ENCODE measurements around the gene GPATCH2L.

Gene GPATCH2L

GRCh38 chr14:76203086-76204001 lies 51.6 kb downstream of the GPATCH2L start:
- DNase-seq = no peak

GRCh38 chr14:76204461-76205230 lies 52.9 kb downstream of the GPATCH2L start:
- DNase-seq = no peak

DNA sequence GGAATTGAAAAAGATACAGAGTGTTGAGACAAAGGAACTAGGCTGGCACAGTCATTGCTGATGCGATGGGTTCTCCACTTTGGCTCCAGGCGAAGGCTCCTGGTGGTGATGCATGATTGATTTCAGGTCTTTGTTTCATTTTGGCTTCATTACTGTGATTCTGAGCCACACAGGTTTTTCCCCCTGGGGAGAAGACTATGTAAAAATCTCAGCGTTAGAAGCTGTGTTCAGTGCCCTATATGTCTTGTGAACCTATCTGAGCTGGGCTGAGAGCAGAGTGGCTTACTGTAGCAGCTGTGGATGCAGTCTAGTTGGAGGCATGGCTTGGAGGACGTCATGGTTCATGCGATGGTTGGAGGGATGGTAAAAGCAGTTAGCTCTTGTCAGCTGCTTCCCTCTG lies 54.0 kb downstream of the GPATCH2L start:
- DNase-seq = no peak

DNA sequence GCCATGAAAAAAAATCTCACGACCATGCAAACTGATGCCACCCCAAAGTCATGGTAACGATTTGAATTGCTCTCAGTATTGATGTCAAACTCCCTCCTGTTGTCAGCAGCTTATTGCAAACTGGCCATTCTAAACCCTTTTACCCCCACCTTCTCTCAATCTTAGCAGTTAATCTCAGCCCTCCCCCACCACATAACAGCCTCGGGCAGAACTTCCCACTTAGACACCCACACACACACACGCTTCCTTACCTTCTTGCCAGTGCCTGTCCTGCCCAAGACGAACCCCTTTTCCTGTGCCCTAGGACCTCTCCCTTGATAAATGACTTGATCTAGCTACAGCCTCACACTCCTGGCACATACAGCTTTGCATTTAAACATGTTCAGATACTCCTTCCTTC lies 56.6 kb downstream of the GPATCH2L start:
- no peak for DNase-seq

- no peak for DNase-seq
Observed at GRCh38 chr14:76212242-76212641, 60.5 kb downstream of the GPATCH2L start.

GRCh38 chr14:76217179-76217578 lies 65.5 kb downstream of the GPATCH2L start:
- DNase-seq = no peak

GRCh38 chr14:76218662-76219061 lies 66.9 kb downstream of the GPATCH2L start:
- DNase-seq = no peak

DNA sequence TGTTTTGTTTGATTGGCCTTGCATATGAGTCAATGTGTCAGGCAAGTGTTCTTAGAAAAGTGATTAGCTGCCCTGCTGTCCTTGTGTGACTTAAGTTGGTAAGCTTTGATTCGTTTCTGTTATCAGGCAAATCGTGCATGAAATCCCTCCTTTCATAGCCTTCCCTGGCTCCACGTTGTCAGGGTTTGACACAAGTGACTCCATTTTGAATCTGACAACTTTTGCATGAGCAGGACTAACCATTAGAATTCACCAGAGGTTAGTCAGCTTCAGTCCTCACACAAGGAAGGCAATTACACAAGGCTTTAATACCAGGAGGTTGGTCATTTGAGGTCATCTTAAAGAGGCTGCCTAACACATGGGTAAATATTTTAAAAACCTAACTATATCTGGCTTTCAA lies 68.2 kb downstream of the GPATCH2L start:
- no peak for DNase-seq

GRCh38 chr14:76227450-76228050 lies 75.8 kb downstream of the GPATCH2L start:
- DNase-seq = no peak

DNA sequence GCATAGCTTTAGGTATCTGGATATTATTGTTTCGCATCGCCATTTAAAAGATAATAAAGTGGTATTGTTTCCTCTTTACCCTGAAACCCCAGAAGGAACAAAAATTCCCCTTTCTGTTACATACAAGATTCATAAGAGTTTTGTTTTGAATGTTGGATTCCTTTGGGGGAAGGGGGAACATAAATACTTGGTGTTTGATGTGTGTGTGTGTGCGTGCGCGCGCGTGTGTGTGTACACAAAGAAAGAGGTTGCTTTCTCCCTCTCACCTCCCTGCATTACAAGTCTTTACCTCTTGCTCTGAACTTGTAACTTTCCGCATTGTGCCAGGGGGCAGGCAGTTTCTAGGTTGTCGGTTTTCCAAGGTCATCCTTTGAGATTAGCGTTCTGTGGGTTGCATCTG lies 76.4 kb downstream of the GPATCH2L start:
- DNase-seq = no peak

- no peak for DNase-seq
Observed at GRCh38 chr14:76232800-76233199, 81.1 kb downstream of the GPATCH2L start.

- DNase-seq = no peak
Observed at GRCh38 chr14:76235628-76236027, 83.9 kb downstream of the GPATCH2L start.

DNA sequence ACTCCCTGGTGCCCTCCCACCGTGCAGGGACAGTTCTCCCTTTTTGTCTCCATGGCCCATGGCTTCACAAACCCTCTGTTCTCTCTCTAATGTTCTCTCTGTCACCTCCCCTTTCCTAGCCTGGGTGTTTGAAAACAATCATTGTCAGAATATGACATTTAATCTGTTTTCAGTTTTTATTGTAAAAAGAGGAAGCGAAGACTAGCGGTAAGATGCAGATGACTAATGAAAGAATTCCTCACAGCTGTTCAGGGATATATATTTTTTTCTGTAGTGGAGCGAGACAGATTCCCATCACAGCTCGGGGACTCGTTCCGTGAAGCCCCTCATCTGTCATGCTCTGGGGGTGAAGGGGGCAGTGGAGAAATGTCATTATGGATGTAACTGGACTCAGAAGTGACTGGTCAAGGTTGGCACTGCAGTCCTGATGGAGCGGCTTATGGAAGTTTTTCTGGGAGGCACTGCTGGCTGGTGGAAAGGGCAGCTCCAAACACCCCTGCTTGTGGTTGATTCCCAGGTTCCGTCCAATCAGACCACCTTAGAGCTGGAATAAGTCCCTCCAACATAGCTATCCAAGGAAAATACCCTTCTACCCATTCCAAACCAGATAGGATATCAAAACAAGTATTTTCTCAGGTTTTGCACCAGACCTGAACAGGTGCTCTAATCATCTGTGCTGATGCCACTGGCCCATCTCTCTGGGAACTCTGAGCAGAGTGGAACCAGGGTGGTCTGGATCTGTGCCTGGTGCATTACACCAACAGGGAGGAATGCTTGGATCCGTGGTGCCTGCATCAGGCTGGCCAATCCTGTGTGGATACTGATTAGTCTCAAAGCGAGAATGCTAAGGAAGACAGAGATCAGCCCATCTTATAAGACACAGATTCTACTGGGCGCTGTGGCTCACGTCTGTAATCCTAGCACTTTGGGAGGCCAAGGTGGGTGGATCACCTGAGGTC lies 84.7 kb downstream of the GPATCH2L start:
- no peak for DNase-seq

- no peak for DNase-seq
Observed at GRCh38 chr14:76237349-76237990, 85.7 kb downstream of the GPATCH2L start.

DNA sequence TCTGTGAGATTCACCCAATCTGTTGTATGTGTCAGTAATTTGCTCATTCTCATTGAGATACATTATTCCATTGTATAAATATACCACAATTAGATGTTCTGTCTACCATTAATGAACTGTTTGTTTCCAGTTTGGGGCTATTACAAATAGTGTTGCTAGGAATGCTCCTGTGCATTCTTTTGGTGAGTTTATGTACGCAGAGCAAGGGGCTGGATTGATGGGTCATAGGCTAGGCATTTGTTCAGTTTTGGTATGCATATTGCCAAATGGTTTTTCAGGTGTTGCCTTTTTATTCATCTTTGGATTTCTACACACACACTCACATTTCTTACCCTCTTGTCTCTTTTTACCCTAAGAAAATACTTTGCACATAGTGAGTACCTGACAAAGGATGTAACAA lies 93.4 kb downstream of the GPATCH2L start:
- no peak for DNase-seq

DNA sequence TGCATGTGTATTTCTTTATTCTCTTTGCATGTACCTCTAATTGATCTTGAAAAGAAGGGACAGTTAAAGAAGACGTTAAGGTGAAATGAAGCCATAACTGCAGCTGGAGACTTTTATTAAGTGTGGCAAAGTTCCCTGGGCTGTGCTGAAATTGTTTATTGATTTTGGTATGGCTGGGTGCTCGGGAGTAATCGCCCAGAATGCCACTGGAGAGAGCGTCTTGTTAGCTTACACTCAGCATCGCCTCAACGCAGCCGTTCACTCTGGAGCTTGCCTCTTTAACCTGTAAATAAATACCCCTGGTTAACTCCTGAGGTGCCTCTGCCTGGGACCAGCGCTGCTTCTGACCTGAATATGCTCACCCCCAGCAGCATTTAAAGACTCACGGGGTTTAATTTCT lies 98.6 kb downstream of the GPATCH2L start:
- DNase-seq = no peak

- no peak for DNase-seq
Observed at GRCh38 chr14:76252471-76252870, 100.7 kb downstream of the GPATCH2L start.

DNA sequence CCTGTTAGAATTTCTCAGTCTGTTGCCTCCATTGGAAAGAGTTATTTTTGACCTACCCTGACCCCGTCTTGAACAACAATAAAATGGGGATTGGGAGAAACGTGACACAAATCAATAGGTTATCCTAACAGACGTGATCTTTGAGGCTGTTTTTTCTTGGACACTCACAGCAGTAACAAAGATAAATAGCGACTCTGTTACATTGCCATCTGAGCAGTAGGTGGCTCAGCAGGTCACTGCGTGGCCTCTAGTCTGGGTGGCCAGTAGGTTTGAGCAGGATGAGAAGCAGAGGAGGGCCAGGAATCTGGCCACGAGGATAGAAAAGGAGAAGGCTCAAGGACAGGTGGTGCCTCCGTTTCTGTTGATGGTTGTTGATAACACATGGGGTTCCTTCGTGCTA lies 101.4 kb downstream of the GPATCH2L start:
- no peak for DNase-seq

- no peak for DNase-seq
Observed at GRCh38 chr14:76256545-76256944, 104.8 kb downstream of the GPATCH2L start.

DNA sequence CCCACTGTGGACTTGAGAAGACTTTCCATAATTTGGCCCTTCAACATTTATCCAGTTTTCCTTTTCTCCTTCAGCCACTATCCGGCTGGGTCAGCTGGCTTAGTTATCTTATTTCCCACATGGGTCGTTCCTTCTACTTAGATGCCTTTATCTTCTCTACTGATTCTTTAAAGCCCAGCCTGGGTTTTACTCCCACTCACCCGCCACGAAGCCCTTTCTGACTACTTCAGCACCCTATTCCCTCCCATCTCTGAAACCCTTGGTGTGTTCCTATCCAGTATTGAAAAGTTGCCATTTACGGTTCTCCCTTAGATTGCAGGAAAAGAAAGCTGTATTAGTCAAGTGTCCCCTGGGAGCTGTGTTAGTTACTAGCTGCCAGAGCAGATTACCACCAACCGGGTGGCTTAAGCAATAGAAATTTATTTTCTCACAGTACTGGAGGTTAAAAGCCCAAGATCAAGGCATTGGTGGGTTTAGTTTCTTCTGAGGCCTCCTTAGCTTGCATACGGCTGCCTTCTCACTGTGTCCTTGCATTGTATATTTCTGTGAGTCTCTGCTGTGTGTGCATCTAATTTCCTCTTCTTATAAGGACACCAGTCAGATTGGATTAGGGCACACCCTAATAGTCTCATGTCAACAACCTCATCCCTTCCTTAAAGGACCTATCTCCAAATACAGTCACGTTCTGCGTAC lies 105.5 kb downstream of the GPATCH2L start:
- no peak for DNase-seq

GRCh38 chr14:76257842-76258397 lies 106.2 kb downstream of the GPATCH2L start:
- DNase-seq = no peak

All from CD4-positive, alpha-beta T cell treated with Interferon alpha-2 for 1 hour (primary cell).